ENCODE data around the gene SHB.

DNA sequence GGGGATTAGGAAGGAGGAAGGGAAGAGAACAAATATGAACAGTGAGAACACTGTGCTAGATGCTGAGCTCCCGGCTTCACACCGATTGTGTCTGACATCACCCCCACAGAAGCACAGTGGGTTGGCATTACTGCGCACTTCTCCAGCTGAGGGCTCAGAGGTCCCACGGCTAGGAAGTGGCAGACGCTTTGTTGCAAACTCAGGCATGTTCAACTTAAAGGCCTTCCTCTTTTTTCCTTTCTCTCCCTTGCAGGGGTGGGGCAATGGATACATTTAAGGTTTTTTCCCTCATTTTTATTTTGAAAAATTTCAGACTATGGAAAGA, 15.5 kb upstream of the SHB start:
- TF ChIP-seq, protein P1, sequence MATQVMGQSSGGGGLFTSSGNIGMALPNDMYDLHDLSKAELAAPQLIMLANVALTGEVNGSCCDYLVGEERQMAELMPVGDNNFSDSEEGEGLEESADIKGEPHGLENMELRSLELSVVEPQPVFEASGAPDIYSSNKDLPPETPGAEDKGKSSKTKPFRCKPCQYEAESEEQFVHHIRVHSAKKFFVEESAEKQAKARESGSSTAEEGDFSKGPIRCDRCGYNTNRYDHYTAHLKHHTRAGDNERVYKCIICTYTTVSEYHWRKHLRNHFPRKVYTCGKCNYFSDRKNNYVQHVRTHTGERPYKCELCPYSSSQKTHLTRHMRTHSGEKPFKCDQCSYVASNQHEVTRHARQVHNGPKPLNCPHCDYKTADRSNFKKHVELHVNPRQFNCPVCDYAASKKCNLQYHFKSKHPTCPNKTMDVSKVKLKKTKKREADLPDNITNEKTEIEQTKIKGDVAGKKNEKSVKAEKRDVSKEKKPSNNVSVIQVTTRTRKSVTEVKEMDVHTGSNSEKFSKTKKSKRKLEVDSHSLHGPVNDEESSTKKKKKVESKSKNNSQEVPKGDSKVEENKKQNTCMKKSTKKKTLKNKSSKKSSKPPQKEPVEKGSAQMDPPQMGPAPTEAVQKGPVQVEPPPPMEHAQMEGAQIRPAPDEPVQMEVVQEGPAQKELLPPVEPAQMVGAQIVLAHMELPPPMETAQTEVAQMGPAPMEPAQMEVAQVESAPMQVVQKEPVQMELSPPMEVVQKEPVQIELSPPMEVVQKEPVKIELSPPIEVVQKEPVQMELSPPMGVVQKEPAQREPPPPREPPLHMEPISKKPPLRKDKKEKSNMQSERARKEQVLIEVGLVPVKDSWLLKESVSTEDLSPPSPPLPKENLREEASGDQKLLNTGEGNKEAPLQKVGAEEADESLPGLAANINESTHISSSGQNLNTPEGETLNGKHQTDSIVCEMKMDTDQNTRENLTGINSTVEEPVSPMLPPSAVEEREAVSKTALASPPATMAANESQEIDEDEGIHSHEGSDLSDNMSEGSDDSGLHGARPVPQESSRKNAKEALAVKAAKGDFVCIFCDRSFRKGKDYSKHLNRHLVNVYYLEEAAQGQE (IDR thresholded peaks at IDR 0.05; ENCODE audit: insufficient read depth in 1 of 2, low read depth in 2 of 2, low read length in 2 of 2), result no peak
- TF ChIP-seq POLR2AphosphoS5 (IDR thresholded peaks at IDR 0.05; ENCODE audit: low read depth, low read length), result no peak
- no peak for TF ChIP-seq TAF1 (IDR thresholded peaks at IDR 0.05; ENCODE audit: borderline replicate concordance, insufficient read depth, low read length)
